ENCODE measurements around the gene CIAPIN1.
"Not testable (repeated sequence)": the region's sequence is repeated elsewhere in the genome, so short reads cannot be mapped to it uniquely, and the experiment has no call there.

CIAPIN1 gene

GRCh38 chr16:57476546-57477410, 29.6 kb upstream of the CIAPIN1 start:
- no peak for DNase-seq

DNA sequence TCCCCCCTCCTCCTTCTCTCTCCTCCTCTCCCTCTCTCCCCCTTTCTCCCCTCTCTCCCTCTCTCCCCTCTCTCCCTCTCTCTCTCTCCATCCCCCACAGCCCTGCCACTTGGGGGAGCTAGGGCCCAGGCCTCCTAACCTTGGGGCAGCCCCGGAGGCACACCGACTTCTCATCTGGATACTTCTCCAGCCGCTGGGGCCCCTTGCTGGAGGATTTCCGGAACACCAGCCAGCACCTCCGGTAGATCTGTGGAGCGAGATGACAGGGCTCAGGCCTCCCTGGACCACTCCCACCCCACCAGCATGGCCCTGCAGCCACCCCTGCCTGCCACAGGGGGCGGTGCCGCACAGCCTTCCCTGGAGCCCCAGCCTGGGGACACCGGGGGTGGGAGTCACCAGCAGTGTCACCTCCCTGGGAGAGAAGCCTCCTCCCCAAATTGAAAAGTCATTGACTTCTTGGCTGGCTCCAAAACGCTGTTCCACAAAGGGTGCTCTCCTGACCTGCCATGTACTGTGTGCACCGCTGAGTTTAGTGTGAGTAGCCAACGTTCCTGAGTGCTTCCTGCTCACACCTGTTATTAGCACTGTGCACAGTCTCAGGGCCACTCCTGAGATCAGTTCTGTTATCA, 28.6 kb upstream of the CIAPIN1 start:
- peak; percentile 62 to 78 for DNase-seq

DNA sequence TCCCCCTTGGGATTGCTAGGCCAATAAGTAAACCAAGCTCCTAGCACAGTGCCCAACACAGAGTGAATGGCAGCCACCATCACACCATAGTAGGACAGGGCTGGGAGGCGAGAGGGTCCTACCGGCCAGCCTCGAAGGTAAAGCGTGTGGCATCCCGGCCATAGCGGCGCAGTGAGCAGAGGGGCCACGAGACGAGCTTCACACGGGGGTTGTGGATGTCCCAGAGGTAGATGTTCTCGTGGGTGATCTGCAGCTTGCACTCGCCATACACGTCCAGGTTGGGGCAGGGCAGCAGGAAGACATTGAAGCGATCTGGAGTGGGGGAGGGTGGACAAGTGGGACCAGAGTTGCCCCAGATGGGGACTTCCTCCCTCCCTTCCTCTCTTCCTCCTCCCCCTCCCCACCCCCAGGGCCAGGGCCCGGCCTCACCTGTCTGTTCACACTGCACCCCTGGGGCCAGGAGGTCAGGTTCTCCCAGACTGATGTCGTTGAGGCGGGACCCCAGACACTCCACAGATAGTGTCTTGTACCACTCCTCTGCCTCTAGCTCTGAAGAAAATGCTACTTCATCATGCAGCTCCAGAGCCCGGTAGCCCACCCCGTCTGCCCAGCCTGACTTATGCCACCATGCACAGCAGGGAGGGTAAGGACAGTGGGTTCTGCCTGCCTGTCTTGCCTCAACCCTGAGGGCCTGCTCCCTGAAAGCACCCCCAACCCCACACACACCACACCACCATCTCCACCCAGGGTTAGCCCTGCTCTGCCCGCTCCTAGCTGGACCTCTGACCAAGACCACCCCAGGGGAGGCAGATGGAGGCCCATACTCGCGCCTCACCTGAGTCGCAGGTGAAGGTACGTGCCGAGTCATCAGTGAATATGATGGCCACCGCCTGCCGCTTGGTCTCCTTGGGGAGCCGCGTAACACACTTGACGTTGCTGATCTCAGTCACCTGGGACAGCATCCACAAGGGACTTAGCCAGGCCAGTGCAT, 27.8 kb upstream of the CIAPIN1 start:
- no peak for DNase-seq

DNA sequence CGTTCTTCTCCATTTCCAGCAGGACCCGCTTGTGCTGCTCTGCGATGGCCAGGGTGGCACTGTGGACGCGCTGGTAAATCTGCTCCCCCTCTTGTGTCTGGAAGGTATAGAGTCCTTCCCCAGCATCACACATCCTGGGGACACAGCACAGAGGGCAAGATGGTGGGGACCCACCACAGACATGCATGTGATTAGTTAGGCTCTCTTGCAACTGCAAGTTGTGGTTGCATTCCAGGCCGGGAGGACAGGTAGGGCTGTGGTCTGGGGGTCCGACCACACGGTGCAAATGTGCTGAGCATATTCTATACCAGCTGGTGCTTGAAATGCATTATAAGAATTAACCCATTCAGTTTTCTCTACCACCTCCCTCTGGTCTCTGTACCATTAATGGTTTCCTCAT, 26.7 kb upstream of the CIAPIN1 start:
- DNase-seq = no peak

- no peak for DNase-seq
Observed at GRCh38 chr16:57473176-57473840, 26.1 kb upstream of the CIAPIN1 start.

- DNase-seq = no peak
Observed at GRCh38 chr16:57472665-57473060, 25.5 kb upstream of the CIAPIN1 start.

DNA sequence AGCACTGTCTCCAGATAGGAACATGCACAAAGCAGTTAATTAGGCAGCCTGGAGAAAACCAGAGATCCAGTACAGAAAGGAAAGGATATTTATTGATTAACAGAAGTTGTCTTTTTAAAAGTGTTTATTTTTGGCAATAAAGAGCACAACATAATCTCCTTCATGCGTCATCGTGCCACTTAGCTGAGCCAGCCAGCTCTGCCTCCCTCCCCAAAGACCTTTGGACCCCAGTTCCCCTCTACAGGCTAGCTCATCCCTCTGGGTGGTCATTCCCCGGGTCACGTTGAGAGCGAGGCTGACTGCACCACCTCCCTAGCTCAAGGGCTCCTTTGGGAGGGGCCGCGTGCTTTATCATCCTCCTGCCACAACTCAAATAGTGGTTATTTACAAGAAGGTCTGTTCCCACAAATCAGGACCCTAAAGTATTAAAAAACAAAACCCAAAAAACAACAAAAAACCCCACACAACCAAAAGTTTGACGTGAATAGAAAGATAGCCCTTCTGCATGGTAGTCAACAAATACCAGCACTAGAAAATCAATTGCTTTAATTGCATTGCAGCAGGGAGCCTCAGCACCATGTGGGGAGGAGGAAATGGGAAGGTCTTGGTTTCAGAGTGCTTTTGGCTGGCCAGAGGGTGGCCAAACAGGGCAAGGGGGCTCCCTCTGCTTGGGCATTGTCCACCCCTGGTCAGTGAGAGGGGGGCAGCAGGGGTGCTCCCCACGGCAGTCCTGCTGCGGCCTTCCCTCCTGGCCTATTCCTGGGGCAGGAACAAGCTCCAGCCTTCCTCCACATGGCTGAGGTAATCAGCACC, 24.9 kb upstream of the CIAPIN1 start:
- DNase-seq = no peak

GRCh38 chr16:57471209-57471608, 24.0 kb upstream of the CIAPIN1 start:
- no peak for DNase-seq

DNA sequence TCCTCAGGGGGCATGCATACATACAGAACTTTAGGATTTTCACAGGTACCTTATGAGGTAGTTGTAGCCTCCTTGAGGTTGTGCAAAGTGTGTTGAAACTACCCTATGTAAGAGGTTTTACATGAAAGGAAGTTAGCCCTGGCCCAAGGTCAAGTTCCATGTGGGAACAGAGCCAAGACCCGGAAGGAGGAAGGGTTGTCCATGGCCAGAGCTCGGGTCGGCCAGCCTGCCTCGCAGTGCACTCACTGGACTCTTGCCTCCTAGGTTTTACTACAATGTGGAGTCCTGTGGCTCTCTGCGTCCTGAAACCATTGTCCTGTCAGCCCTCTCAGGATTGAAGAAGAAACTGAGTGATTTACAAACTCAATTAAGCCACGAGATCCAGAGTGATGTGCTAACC, 23.5 kb upstream of the CIAPIN1 start:
- no peak for DNase-seq

GRCh38 chr16:57469917-57470470, 22.8 kb upstream of the CIAPIN1 start:
- no peak for DNase-seq

GRCh38 chr16:57469046-57469445, 21.9 kb upstream of the CIAPIN1 start:
- no peak for DNase-seq

DNA sequence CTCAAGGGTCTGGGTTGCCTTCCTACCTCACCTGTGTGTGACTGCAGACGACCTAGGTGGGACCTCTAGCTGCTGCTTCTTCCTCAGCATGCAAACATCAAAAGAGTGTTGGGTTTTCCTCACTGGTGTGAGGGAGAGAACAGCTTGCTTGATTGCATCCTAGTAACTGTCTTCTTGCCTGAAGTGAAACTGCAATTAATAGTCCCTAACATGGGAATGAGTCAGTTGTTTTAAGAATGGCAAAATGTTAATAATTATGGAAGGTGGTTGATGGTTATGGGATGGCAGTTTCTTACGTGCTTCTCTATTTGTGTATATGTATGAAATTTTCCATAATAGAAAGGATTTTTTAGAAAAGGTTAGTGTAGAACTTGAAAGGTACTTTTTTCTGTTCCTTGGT, 21.2 kb upstream of the CIAPIN1 start:
- DNase-seq = no peak

GRCh38 chr16:57464523-57464922, 17.3 kb upstream of the CIAPIN1 start:
- no peak for DNase-seq

- DNase-seq = no peak
Observed at GRCh38 chr16:57462978-57463362, 15.8 kb upstream of the CIAPIN1 start.

DNA sequence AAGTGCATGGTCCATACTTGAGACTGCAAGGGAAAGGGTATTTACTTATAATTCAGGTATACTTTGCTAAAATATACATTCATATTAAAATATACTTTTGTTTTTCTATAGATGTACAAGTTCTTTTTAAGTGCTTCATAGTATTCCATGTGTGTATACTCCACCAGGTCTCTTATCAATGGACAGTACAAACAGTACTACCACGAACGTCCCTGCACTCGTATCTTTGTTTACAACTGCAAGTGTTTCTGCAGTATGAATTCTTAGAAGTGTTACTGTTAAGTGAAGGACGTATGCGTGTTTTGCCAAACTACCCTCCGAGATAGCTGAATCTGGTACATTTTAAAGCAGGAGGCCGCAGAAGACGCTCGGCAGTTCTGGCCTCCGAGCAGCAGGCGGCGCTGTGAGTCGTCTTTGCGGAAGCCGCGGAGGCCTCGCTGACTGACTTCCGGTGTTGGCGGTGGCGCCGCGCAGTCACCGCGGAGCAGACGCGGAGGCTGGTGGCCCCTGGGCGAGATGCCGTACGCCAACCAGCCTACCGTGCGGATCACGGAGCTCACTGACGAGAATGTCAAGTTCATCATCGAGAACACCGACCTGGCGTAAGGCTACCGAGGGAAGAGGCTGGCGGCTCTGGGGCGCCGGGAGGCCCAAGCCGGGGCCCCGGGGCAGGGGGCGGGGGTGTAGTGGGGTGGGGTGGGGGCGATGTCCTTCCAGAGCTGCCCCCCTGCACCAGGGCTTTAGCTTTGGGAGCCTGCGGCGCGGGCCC, 15.2 kb upstream of the CIAPIN1 start, which contains the start of gene POLR2C:
TSS of gene POLR2C (plus strand) at position 471 of the 769 bp plus-strand sequence. CDS start at position 517, 46 bp downstream.
- DNase-seq = peak; percentile 90 to 93

DNA sequence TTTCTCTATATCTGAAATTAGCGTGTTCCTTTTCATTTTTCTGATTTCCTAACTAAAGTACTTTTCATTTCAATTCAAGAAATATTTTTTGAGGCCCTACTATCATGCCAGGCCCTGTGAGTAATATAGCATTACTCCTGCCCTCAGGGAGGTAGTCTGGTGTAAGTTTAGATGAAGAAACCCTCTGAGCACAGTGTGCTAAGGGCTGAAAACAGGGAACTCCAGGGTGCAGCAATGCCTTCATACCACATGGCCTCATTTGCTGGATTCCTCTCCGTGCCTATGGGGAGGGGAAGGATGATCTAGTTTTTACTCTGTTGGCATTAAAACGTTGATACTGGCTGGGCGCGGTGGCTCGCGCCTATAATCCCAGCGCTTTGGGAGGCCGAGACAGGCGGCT, 4.8 kb upstream of the CIAPIN1 start:
- DNase-seq = no peak

- DNase-seq = peak in 1 of 2 donors; percentile 45
Observed at GRCh38 chr16:57446531-57447185, 527 bp downstream of the CIAPIN1 start.

- DNase-seq = no peak
Observed at GRCh38 chr16:57445510-57445909, 1.7 kb downstream of the CIAPIN1 start.

GRCh38 chr16:57444711-57445110, 2.5 kb downstream of the CIAPIN1 start:
- no peak for DNase-seq

DNA sequence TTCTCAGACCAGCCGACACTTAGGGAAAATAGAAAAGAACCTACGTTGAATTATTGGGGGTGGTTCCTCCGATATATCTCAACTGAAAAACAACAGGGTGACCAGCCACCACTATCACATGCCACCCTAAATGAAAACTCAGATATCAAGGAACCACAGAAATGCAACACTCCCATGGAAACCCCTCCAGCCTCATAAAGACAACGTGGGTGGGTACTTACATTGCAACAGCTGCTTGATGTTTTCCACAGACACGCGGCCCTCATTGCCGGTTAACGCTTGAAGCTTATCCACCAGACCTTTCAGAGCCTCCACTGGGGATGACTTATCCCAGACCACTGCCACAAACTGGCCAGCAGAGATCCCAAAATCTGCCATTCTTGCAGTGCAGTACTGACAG, 6.6 kb downstream of the CIAPIN1 start:
- not testable (repeated sequence) for DNase-seq

All from CD4-positive, alpha-beta T cell treated with Interleukin-4 for 1 hour (primary cell).